Heart left ventricle (tissue), 13 donors: ENCODE measurements around the gene VAPB.

ENCODE experiments used
- CTCF ChIP-seq, 12 donors: fragments of 200-600 bp; sonication (generic) in 4 of 12; IDR thresholded peaks; one replicate each; pipeline versions ENCODE4 v1.5.0 to v1.8.0; 2018 to 2022; ENCODE audit warnings: antibody characterized with exemption in 12 of 12, mild to moderate bottlenecking in 5 of 12
- POLR2A ChIP-seq, 2 donors: fragments of 450-650 bp; IDR thresholded peaks; one replicate each; pipeline ENCODE4 v1.6.1; 2017; ENCODE audit warnings: antibody characterized with exemption in 2 of 2, mild to moderate bottlenecking in 2 of 2, moderate library complexity in 2 of 2
- donor health status: ischemic (EF 13 %, LVEDD 7.1; RV severe dilation, severe dysfunction).
- donor health status: DM: no; HTN: yes; CAD: no.
- donor health status: DM: no; HTN: no; CAD: no.
- donor health status: ischemic (EF 25% LVEDD 6.9; RV normal size, moderate dysfunction).
- donor health status: ischemic (EF 25% LVEDD 5.7; RV mildly dilated, moderate dysfunction).
- donor health status: ischemic (EF 35%, LVEDD 5.7; RV mildly dilated, moderate dysfunction).
- donor health status: nonischemic (EF 11% LVEDD 7.7; RV severe dilation, severe dysfunction).
- donor health status: DM: yes; HTN: yes; CAD: no.
- donor health status: PGD.
- donor health status: ischemic (EF 29% LVEDD 5.4; RV normal size, mild dysfunction).
- donor health status: nonischemic (EF 23%, LVEDD 6.1; RV moderate dilation, normal function).

- TF ChIP-seq CTCF (IDR thresholded peaks at IDR 0.05) (no peak), POLR2A (IDR thresholded peaks at IDR 0.05) (no peak)
Observed at GRCh38 chr20:58435237-58435636, 46.2 kb downstream of the VAPB start.
